Measurements from ENCODE around the gene CNTFR. TPM values are rescaled to one million over a fixed set of nuclear protein-coding genes. Genes with fewer than 3 reads are reported as not detected.

Gene CNTFR
- total and polyA plus RNA-seq, 2 of the 8 experiments (the other 6 are each of a cell fraction or from before 2014, with no cell fraction given), result 1.2 to 4.2 TPM

- Histone ChIP-seq H3K4me3 (ENCODE audit: extremely low read depth in 1 of 4, insufficient read depth in 2 of 4, low read depth in 3 of 4, low read length in 4 of 4) (no peak overlapping the region), H2BK15ac (ENCODE audit: low read length) (no peak overlapping the region), H4K5ac (ENCODE audit: insufficient read length, low read depth, low read length) (no peak overlapping the region), H2AK5ac (ENCODE audit: low read depth, low read length) (no peak overlapping the region), H3K79me2 (ENCODE audit: control insufficient read depth in 1 of 2, insufficient read depth in 2 of 2, low read length in 2 of 2) (no peaks in the 10 kb centered on the region), H2BK5ac (ENCODE audit: low read depth, low read length) (no peak overlapping the region), H2AFZ (ENCODE audit: low read length) (no peak overlapping the region), H3K4me1 (replicated peaks in 1 of 4; ENCODE audit: control insufficient read depth in 3 of 4, insufficient read depth in 4 of 4, low read length in 3 of 4) (peaks cover 10 to 29% (median 23%) of the 10 kb centered on the region in 4 experiments), H3K79me1 (ENCODE audit: low read depth, low read length) (0 out of 2 replicates have a peak, but pooled peaks cover 2% of the 10 kb centered on the region), H3K9ac (replicated peaks in 1 of 4; ENCODE audit: extremely low read depth in 1 of 4, low read depth in 3 of 4, low read length in 3 of 4) (no peak overlapping the region), H3K23ac (ENCODE audit: insufficient read length) (no peak overlapping the region), H3K36me3 (ENCODE audit: control insufficient read depth in 2 of 4, insufficient read depth in 4 of 4, low read length in 3 of 4) (no peaks in the 10 kb centered on the region), H2BK120ac (replicated peaks; ENCODE audit: low read depth, low read length) (no peak overlapping the region), H4K8ac (ENCODE audit: extremely low read depth, insufficient read depth, low read length) (no peak overlapping the region), H3K4ac (replicated peaks; ENCODE audit: insufficient read length, low read depth, low read length) (no peak overlapping the region), H3K14ac (ENCODE audit: insufficient read length) (no peak overlapping the region), H3K18ac (ENCODE audit: extremely low read depth, low read length) (no peak overlapping the region), H3K27ac (ENCODE audit: low read depth, low read length) (no peak overlapping the region), H3K23me2 (ENCODE audit: low read depth, low read length) (no peaks in the 10 kb centered on the region), H3K56ac (replicated peaks; ENCODE audit: insufficient read length, low read depth, low read length) (no peak overlapping the region), H2BK12ac (ENCODE audit: low read depth, low read length) (no peak overlapping the region), H3K4me2 (ENCODE audit: insufficient read depth in 1 of 2, low read depth in 2 of 2, low read length in 2 of 2) (no peak overlapping the region), H3K27me3 (replicated peaks in 1 of 4; ENCODE audit: control insufficient read depth in 3 of 4, extremely low read depth in 1 of 4, insufficient read depth in 3 of 4, low read length in 3 of 4) (no peaks in the 10 kb centered on the region), H3K9me3 (ENCODE audit: insufficient read depth in 2 of 2, low read depth in 1 of 2, low read length in 1 of 2) (0 out of 4 replicates have a peak, but pooled peaks cover 0 to 2% of the 10 kb centered on the region in 2 experiments), H2BK20ac (ENCODE audit: low read length) (no peak overlapping the region), H4K91ac (replicated peaks; ENCODE audit: insufficient read length, low read length) (no peak overlapping the region), H4K20me1 (replicated peaks in 1 of 2; ENCODE audit: control insufficient read depth in 1 of 2, insufficient read depth in 2 of 2, low read length in 2 of 2) (no peaks in the 10 kb centered on the region)
- WGBS, 2 experiments (ENCODE audit: extremely low coverage in 1 of 2, insufficient coverage in 1 of 2, insufficient read length in 1 of 2, insufficient replicate concordance in 2 of 2, low coverage in 1 of 2, low lambda C conversion rate in 2 of 2, missing lambda C conversion rate in 1 of 2), result 72% methylated on average over 5 of the region's 6 CpGs; no CpG with 5 or more reads in 1 of the 2 experiments
- POLR2A ChIA-PET (ENCODE audit: partially characterized antibody), result interaction anchor here (1.2 to 1.9 kb wide), 2 partner anchors 26 to 34 kb away, joined by 3 to 10 read pairs; no protein-coding TSS in a partner anchor
- CTCF ChIA-PET (ENCODE audit: partially characterized antibody), result interaction anchor here (2.1 to 11.9 kb wide), 6 partner anchors 9 to 48 kb away, joined by 7 to 241 read pairs (median 85); no protein-coding TSS in a partner anchor
- no peak for TF ChIP-seq FOSL1 (IDR thresholded peaks at IDR 0.05; ENCODE audit: insufficient read depth, low read depth, low read length)
- no peak for TF ChIP-seq RXRA (IDR thresholded peaks at IDR 0.05; ENCODE audit: insufficient read depth, low read depth, low read length)
- no peak for TF ChIP-seq ZNF274 (IDR thresholded peaks at IDR 0.05; ENCODE audit: borderline replicate concordance, extremely low read depth, low read length)
- DNase-seq (ENCODE audit: low read depth in 1 of 2, low spot score in 2 of 2), result no peak
- no peak for FAIRE-seq
These were observed 32.6 kb downstream of the CNTFR start for GRCh38 chr9:34556949-34557348.

Data from H1 (cell line).